ENCODE data around the gene GRM1.

DNA sequence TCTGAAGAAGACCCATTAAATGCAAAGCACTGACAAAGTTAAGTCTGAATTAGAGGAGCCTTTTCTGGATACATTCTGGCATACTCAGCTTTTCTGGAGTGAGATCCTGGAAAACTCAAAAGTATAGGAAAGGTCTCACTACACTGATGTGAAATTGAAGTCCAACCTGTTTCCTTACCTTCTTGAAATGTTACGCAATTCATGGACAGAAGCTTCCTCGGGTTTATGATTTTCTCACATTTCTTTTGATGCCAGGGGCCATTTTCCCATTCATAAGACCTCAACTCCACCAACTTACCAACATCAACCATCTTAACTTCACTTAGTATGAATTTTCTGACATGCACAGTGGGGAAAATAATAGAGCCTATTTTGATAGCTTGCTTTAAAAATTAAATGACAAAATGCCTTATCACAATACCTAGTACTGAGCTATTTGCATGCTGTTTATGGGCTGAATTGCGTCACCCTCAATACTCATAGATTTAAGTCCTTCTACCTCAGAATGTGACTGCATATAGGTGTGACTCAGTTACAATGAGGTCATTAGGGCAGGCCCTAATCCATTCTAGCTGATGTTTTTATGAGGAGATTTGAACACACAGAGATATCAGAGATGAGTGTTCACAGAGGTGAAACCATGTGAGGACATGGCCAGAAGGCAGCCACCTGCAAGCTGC, 441.4 kb downstream of the GRM1 start:
- no peak for TF ChIP-seq EZH2phosphoT487 (IDR thresholded peaks at IDR 0.05; ENCODE audit: borderline replicate concordance)
- no peak for TF ChIP-seq CTCF (conservative IDR thresholded peaks at IDR 0.05; ENCODE audit: low read length)

Measured in Loucy (cell line).